HepG2 (cell line): ENCODE measurements around the gene ZNF79.

Experiments used
- EZH2 ChIP-seq: conservative IDR thresholded peaks from 2 replicates; pipeline ENCODE4 v1.6.1; 2012; ENCODE audit warnings: mild to moderate bottlenecking, low read depth, low read length, moderate library complexity
- JUNB ChIP-seq: sonication (generic); formaldehyde crosslinking; IDR thresholded peaks from 2 replicates; pipeline ENCODE4 v1.8.0; 2022; ENCODE audit warnings: missing genetic modification reagents, mild to moderate bottlenecking, borderline replicate concordance
- NR3C1 ChIP-seq: sonication (generic); formaldehyde crosslinking; IDR thresholded peaks from 2 replicates; pipeline ENCODE4 v1.4.0; 2020; ENCODE audit warnings: missing genetic modification reagents
- TAF1 ChIP-seq: sonication (generic); formaldehyde crosslinking; IDR thresholded peaks from 2 replicates; pipeline ENCODE4 v1.4.0; 2020; ENCODE audit warnings: missing genetic modification reagents
- ZBTB7A ChIP-seq: sonication (generic); formaldehyde crosslinking; IDR thresholded peaks from 2 replicates; pipeline ENCODE4 v1.8.0; 2022; ENCODE audit warnings: mild to moderate bottlenecking, missing genetic modification reagents
- TF ChIP-seq, protein P1 (sequence below): IDR thresholded peaks from 2 replicates; pipeline ENCODE4 v1.6.1; 2012; ENCODE audit warnings: inconsistent platforms
- TF ChIP-seq, protein P2 (sequence below), 2 experiments: IDR thresholded peaks; 2 replicates each; pipeline ENCODE4 v1.6.1; 2011 to 2012; ENCODE audit warnings: low read length in 2 of 2, borderline replicate concordance in 1 of 2, low read depth in 1 of 2, mild to moderate bottlenecking in 1 of 2, moderate library complexity in 1 of 2
- TF ChIP-seq, protein P3 (sequence below): sonication (generic); formaldehyde crosslinking; IDR thresholded peaks from 2 replicates; pipeline ENCODE4 v1.5.0; 2020; ENCODE audit warnings: mild to moderate bottlenecking, missing genetic modification reagents
- TF ChIP-seq, protein P4 (sequence below): sonication (generic); formaldehyde crosslinking; IDR thresholded peaks from 2 replicates; pipeline ENCODE4 v1.8.1; 2023; ENCODE audit warnings: mild to moderate bottlenecking, missing genetic modification reagents
- TF ChIP-seq, protein P5 (sequence below): sonication (generic); formaldehyde crosslinking; IDR thresholded peaks from 2 replicates; pipeline ENCODE4 v1.5.0; 2020; ENCODE audit warnings: mild to moderate bottlenecking, missing genetic modification reagents, moderate library complexity

DNA sequence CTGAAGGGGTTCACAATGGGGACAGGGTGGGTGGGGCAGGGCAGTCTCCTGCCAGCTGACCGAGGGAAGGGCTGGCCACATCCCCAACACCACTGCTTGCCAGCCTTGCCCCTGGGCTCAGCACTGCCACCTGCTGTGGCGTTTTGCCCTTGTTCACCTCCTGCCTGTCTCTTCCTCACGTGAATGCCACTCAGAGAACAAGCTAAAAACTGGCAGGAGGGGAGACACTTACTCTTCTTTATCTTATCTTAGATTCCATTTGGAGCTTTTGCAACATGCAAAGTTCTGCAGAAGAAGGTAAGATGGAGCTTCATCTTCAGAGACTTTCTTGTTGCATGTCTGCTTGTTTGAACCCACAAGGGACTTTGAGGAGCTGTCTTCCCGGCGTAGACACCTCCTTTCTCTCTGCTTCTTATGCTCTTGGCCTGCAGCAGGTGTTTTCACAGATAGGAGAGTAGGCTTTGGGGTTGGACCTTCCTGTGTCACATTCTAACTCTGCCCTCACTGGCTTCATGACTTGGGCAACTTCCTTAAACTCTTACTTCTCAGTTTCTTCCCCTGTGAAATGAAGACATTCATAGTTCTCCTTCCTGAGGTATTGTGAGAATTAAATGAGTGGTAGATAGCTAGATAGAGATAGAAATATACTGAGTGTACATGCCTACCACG lies 31.3 kb downstream of the ZNF79 start:
- TF ChIP-seq, protein P1, sequence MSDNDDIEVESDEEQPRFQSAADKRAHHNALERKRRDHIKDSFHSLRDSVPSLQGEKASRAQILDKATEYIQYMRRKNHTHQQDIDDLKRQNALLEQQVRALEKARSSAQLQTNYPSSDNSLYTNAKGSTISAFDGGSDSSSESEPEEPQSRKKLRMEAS, result no peak
- TF ChIP-seq, protein P2, sequence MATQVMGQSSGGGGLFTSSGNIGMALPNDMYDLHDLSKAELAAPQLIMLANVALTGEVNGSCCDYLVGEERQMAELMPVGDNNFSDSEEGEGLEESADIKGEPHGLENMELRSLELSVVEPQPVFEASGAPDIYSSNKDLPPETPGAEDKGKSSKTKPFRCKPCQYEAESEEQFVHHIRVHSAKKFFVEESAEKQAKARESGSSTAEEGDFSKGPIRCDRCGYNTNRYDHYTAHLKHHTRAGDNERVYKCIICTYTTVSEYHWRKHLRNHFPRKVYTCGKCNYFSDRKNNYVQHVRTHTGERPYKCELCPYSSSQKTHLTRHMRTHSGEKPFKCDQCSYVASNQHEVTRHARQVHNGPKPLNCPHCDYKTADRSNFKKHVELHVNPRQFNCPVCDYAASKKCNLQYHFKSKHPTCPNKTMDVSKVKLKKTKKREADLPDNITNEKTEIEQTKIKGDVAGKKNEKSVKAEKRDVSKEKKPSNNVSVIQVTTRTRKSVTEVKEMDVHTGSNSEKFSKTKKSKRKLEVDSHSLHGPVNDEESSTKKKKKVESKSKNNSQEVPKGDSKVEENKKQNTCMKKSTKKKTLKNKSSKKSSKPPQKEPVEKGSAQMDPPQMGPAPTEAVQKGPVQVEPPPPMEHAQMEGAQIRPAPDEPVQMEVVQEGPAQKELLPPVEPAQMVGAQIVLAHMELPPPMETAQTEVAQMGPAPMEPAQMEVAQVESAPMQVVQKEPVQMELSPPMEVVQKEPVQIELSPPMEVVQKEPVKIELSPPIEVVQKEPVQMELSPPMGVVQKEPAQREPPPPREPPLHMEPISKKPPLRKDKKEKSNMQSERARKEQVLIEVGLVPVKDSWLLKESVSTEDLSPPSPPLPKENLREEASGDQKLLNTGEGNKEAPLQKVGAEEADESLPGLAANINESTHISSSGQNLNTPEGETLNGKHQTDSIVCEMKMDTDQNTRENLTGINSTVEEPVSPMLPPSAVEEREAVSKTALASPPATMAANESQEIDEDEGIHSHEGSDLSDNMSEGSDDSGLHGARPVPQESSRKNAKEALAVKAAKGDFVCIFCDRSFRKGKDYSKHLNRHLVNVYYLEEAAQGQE (IDR thresholded peaks at IDR 0.05; ENCODE audit: borderline replicate concordance in 1 of 2, low read depth in 1 of 2, low read length in 2 of 2), result no peak
- TF ChIP-seq JUNB (CRISPR knock-in tag), result no peak
- no peak for TF ChIP-seq ZBTB7A (CRISPR knock-in tag)
- no peak for TF ChIP-seq TAF1
- TF ChIP-seq, protein P3, sequence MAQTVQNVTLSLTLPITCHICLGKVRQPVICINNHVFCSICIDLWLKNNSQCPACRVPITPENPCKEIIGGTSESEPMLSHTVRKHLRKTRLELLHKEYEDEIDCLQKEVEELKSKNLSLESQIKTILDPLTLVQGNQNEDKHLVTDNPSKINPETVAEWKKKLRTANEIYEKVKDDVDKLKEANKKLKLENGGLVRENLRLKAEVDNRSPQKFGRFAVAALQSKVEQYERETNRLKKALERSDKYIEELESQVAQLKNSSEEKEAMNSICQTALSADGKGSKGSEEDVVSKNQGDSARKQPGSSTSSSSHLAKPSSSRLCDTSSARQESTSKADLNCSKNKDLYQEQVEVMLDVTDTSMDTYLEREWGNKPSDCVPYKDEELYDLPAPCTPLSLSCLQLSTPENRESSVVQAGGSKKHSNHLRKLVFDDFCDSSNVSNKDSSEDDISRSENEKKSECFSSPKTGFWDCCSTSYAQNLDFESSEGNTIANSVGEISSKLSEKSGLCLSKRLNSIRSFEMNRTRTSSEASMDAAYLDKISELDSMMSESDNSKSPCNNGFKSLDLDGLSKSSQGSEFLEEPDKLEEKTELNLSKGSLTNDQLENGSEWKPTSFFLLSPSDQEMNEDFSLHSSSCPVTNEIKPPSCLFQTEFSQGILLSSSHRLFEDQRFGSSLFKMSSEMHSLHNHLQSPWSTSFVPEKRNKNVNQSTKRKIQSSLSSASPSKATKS (CRISPR knock-in tag), result no peak
- TF ChIP-seq NR3C1 (CRISPR knock-in tag), result no peak
- no peak for TF ChIP-seq EZH2
- TF ChIP-seq, protein P4, sequence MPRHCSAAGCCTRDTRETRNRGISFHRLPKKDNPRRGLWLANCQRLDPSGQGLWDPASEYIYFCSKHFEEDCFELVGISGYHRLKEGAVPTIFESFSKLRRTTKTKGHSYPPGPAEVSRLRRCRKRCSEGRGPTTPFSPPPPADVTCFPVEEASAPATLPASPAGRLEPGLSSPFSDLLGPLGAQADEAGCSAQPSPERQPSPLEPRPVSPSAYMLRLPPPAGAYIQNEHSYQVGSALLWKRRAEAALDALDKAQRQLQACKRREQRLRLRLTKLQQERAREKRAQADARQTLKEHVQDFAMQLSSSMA (CRISPR knock-in tag), result no peak
- TF ChIP-seq, protein P5, sequence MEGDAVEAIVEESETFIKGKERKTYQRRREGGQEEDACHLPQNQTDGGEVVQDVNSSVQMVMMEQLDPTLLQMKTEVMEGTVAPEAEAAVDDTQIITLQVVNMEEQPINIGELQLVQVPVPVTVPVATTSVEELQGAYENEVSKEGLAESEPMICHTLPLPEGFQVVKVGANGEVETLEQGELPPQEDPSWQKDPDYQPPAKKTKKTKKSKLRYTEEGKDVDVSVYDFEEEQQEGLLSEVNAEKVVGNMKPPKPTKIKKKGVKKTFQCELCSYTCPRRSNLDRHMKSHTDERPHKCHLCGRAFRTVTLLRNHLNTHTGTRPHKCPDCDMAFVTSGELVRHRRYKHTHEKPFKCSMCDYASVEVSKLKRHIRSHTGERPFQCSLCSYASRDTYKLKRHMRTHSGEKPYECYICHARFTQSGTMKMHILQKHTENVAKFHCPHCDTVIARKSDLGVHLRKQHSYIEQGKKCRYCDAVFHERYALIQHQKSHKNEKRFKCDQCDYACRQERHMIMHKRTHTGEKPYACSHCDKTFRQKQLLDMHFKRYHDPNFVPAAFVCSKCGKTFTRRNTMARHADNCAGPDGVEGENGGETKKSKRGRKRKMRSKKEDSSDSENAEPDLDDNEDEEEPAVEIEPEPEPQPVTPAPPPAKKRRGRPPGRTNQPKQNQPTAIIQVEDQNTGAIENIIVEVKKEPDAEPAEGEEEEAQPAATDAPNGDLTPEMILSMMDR, result peak; percentile 41
